IPS-18c (cell line): ENCODE measurements around the gene ANKFN1.

ENCODE experiments used
- H3K4me3 ChIP-seq: 2 replicates; pipeline ENCODE4 v1.7.0; 2013; ENCODE audit warnings: low read depth, mild to moderate bottlenecking, low read length, moderate library complexity; ENCODE audit not compliant: insufficient read depth
- H3K9me3 ChIP-seq: one replicate; pipeline ENCODE4 v1.6.1; 2013; ENCODE audit warnings: mild to moderate bottlenecking, low read length, moderate library complexity; ENCODE audit not compliant: control insufficient read depth, insufficient read depth

Gene ANKFN1

GRCh38 chr17:56297184-56297583 lies 143.9 kb downstream of the ANKFN1 start:
- H3K4me3 ChIP-seq = no peak overlapping the region
- H3K9me3 ChIP-seq = no peaks in the 10 kb centered on the region

DNA sequence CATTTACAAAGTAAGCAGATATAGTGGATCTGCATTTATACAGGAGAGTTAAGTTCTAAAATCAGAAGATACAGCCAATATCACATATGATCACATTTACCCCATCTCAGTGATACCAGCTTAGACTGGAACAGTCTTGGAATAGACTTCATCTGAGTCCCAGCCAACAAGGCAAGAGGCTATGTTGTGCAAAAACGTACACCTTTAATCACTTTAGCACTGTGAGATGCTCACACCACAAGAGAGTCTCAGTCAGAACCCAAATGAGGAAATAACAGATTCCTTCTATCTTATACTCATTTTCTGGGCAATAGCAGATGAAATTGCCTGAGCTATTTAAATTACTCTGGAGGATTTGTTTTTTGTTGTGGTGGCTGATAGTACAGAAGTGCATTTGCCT lies 145.6 kb downstream of the ANKFN1 start:
- Histone ChIP-seq H3K4me3 (no peak overlapping the region), H3K9me3 (no peaks in the 10 kb centered on the region)

- Histone ChIP-seq H3K9me3 (no peaks in the 10 kb centered on the region), H3K4me3 (no peak overlapping the region)
Measured at GRCh38 chr17:56300144-56300543, 146.9 kb downstream of the ANKFN1 start.

- no peaks in the 10 kb centered on the region for H3K9me3 ChIP-seq
- H3K4me3 ChIP-seq = no peak overlapping the region
Measured at GRCh38 chr17:56305007-56305406, 151.7 kb downstream of the ANKFN1 start.

DNA sequence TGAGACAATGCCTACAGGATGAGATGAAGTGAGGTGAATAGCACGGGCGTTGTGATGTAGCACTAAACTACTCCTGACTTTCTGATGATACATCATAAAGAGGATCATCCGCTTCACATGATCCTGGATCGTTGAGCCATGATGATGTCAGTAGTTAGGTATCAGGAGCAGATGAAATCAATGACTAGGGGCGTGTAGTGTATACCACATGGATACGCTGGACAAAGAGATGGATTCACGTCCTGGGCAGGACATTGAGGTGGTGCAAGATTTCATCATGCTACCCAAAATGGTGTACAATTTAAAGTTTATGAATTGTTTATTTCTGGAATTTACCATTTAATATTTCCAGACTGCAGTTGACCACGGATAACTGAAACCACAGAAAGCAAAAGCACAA lies 156.6 kb downstream of the ANKFN1 start:
- H3K9me3 ChIP-seq = no peaks in the 10 kb centered on the region
- no peak overlapping the region for H3K4me3 ChIP-seq

DNA sequence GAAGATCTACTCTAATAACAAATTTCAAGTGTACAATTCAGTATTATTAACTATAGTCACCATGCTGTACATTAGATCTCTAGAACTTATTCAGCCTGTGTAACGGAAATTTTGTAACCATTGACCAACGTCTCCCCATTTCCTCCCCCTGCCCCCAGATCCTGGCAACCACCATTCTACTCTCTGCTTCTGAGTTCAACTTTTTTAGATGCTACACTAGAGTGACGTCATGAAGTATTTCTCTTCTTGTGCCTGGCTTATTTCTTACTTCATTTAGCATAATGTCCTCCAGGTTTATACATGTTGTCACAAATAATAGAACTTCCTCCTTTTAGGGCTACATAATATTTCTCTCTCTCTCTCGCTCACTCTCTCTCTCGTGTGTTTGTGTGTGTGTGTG lies 157.5 kb downstream of the ANKFN1 start:
- Histone ChIP-seq H3K4me3 (no peak overlapping the region), H3K9me3 (no peaks in the 10 kb centered on the region)

GRCh38 chr17:56313201-56313600 lies 159.9 kb downstream of the ANKFN1 start:
- H3K9me3 ChIP-seq = no peaks in the 10 kb centered on the region
- H3K4me3 ChIP-seq = no peak overlapping the region

GRCh38 chr17:56314026-56314425 lies 160.8 kb downstream of the ANKFN1 start:
- H3K4me3 ChIP-seq = no peak overlapping the region

GRCh38 chr17:56314984-56315602 lies 161.8 kb downstream of the ANKFN1 start:
- no peak overlapping the region for H3K4me3 ChIP-seq
- H3K9me3 ChIP-seq = no peaks in the 10 kb centered on the region

More at GRCh38 chr17:56314026-56314425, 160.8 kb downstream of the ANKFN1 start:
- no peaks in the 10 kb centered on the region for H3K9me3 ChIP-seq

- no peak overlapping the region for H3K4me3 ChIP-seq
- no peaks in the 10 kb centered on the region for H3K9me3 ChIP-seq
Measured at GRCh38 chr17:56316604-56317003, 163.3 kb downstream of the ANKFN1 start.

DNA sequence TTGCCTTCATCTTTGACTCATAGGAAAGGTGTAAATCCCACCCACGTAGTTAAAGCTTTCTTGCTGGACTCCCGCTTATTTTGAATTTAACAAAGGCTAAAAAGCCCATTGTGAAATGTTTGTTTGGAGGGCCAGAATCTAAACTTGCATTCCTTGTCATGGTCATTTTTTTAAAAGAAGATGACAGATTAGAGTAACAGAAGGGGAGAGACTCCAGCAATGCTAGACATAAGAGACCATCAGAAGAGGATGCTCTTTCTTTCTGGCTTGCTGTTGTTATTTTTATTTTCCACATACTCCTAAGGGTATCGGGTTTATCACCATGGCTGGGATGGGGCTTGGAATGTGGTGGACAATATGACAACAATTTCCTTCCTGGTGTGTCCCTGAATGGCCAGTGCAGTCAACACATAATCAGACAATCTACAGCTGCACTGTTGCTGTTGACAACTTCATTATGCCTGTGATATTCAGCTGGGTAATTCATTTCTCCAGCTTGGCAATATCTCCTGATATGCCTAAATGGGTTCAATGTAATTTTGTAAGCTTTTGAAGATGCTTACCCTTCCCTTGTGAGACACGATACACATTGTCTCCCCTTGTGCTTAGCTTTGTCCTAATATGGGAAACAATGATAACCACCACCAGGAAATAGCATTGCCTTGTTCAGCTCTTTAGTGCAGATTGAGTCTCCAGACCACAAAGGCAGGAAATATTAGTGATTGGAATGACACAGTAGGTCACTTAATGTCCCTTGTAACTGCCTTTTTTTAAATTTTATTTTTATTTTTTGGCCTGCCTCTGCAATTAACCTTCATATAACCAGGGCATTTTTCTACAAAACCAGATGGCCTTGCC lies 164.3 kb downstream of the ANKFN1 start:
- Histone ChIP-seq H3K9me3 (no peaks in the 10 kb centered on the region), H3K4me3 (no peak overlapping the region)

GRCh38 chr17:56319531-56319930 lies 166.3 kb downstream of the ANKFN1 start:
- H3K9me3 ChIP-seq = no peaks in the 10 kb centered on the region
- no peak overlapping the region for H3K4me3 ChIP-seq

DNA sequence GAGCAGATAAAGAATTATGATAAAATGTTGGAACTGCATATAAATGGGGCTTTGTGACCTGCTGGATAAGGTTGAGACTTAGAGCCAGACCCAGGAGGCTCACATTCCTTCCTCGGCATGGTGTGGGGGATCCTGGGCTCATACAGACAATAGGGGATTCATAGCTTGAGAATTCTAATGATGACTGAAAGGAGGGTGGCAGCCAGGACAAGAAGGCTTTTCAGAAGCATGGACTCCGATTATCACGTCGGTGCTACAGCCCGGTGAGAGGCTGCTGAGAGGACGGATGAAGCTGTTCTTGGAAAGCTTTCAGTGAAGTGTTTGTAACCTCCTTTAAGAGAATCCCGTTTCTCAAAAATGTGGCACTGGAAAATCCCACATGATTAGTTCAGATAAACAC lies 167.2 kb downstream of the ANKFN1 start:
- Histone ChIP-seq H3K9me3 (no peaks in the 10 kb centered on the region), H3K4me3 (0 out of 2 replicates have a peak overlapping the region, but pooled peaks have one; percentile 2)

DNA sequence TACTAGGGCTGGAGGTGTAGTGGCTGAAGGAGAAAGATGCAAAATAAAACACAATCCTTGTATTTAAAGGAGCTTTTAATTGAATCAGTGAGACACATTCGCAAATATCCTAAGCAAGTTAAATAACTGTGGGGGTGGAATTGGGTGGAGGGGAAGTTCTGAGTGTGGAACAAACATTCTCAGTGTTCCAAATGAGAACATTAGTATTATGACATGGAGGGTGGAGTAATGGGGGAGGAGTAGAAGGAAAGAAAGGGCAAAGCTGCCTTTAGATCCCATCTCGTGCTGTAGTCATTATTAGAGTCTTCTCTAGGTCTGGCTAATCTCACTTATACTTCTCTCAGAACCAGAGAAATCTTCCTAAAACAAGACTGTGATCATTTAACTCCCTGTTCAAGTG lies 169.7 kb downstream of the ANKFN1 start:
- no peak overlapping the region for H3K4me3 ChIP-seq
- H3K9me3 ChIP-seq = no peaks in the 10 kb centered on the region

GRCh38 chr17:56324676-56325075 lies 171.4 kb downstream of the ANKFN1 start:
- Histone ChIP-seq H3K9me3 (no peaks in the 10 kb centered on the region), H3K4me3 (no peak overlapping the region)

GRCh38 chr17:56325313-56326000 lies 172.2 kb downstream of the ANKFN1 start:
- Histone ChIP-seq H3K9me3 (no peaks in the 10 kb centered on the region), H3K4me3 (no peak overlapping the region)

DNA sequence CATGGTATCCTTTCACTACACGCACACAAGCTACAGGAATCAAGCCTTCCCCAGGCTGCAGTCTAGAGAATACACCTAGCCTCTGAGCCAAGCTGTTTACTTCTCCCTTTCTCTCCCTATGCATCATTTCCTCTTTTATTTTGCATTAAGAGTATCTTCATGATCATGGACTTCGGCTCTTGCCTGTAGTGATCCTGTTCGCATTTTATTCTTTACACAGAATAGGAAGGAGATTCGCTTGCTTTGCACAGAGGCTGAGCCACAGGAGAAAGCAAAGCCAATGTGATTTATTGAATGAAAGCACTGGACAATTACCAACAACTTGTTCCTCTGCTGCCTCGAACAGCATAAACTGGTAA lies 172.7 kb downstream of the ANKFN1 start:
- Histone ChIP-seq H3K9me3 (no peaks in the 10 kb centered on the region), H3K4me3 (no peak overlapping the region)

- H3K9me3 ChIP-seq = peaks cover 2% of the 10 kb centered on the region
- H3K4me3 ChIP-seq = no peak overlapping the region
Measured at GRCh38 chr17:56347639-56348038, 194.4 kb downstream of the ANKFN1 start.
